Measurements from ENCODE around the gene IQCB1. TPM values are rescaled to one million over a fixed set of nuclear protein-coding genes. Genes with fewer than 3 reads are reported as not detected.

Gene IQCB1
- polyA plus RNA-seq, 1 of the 3 experiments (the other 2 are of a cell fraction), result 10.4 TPM

GRCh38 chr3:121844892-121845291 lies 10.0 kb upstream of the IQCB1 start:
- Histone ChIP-seq H3K4me2 (no peak overlapping the region), H3F3A (replicated peaks; ENCODE audit: insufficient read depth) (no peaks in the 10 kb centered on the region), H3K4me1 (ENCODE audit: control insufficient read depth in 1 of 2, insufficient read depth in 2 of 2, low read depth in 1 of 2, low read length in 1 of 2) (no peaks in the 10 kb centered on the region), H3K4me3 (ENCODE audit: low read depth in 2 of 2, low read length in 1 of 2) (no peak overlapping the region), H3K27me3 (ENCODE audit: insufficient read depth) (no peaks in the 10 kb centered on the region), H4K20me1 (ENCODE audit: insufficient read depth) (no peaks in the 10 kb centered on the region), H2AFZ (ENCODE audit: low read depth) (no peak overlapping the region), H3K9ac (no peak overlapping the region), H3K9me3 (no peaks in the 10 kb centered on the region), H3K36me3 (replicated peaks in 1 of 2; ENCODE audit: control insufficient read depth in 1 of 2, insufficient read depth in 2 of 2, low read length in 1 of 2) (no peaks in the 10 kb centered on the region), H3K79me2 (ENCODE audit: insufficient read depth) (no peaks in the 10 kb centered on the region), H3K9me2 (no peaks in the 10 kb centered on the region), H3K27ac (ENCODE audit: low read depth in 2 of 2, low read length in 1 of 2) (no peak overlapping the region)
- ChIA-PET CTCF (no interaction called here), POLR2A (no interaction called here)
- 92% methylated on average over 7 of the region's 7 CpGs for WGBS (ENCODE audit: low lambda C conversion rate)
- no peak for TF ChIP-seq TCF12 (IDR thresholded peaks at IDR 0.05)
- TF ChIP-seq USF2 (IDR thresholded peaks at IDR 0.05; ENCODE audit: borderline replicate concordance, low read depth, low read length), result no peak
- no peak for TF ChIP-seq TAF1 (IDR thresholded peaks at IDR 0.05; ENCODE audit: borderline replicate concordance, low read depth, low read length)
- TF ChIP-seq JUND (IDR thresholded peaks at IDR 0.05), result no peak
- TF ChIP-seq TEAD4 (IDR thresholded peaks at IDR 0.05; ENCODE audit: borderline replicate concordance, insufficient read depth), result no peak
- DNase-seq, result no peak

DNA sequence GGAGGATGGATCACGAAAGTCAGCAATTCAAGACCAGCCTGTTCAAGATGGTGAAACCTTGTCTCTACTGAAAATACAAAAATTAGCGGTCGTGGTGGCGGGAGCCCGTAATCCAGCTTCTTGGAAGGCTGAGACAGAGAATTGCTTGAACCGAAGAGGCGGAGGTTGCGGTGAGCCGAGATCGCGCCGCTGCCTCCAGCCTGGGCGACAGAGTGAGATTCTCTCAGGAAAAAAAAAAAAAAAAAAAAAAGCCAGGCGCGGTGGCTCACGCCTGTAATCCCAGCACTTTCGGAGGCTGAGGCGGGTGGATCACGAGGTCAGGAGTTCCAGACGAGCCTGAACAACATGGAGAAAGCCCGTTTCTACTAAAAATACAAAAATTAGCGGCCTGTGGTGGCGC lies 5.1 kb upstream of the IQCB1 start:
- H3K27me3 ChIP-seq (ENCODE audit: insufficient read depth), result no peaks in the 10 kb centered on the region
- ChIA-PET POLR2A (no interaction called here), CTCF (no interaction called here)
- no peak for DNase-seq
- no peaks in the 10 kb centered on the region for H3F3A ChIP-seq (replicated peaks; ENCODE audit: insufficient read depth)
- no peaks in the 10 kb centered on the region for H3K36me3 ChIP-seq (replicated peaks in 1 of 2; ENCODE audit: control insufficient read depth in 1 of 2, insufficient read depth in 2 of 2, low read length in 1 of 2)
- WGBS (ENCODE audit: low lambda C conversion rate), result 91% methylated on average over 23 of the region's 23 CpGs
- no peak overlapping the region for H3K4me3 ChIP-seq (ENCODE audit: low read depth in 2 of 2, low read length in 1 of 2)
- H3K9me3 ChIP-seq, result no peaks in the 10 kb centered on the region
- no peaks in the 10 kb centered on the region for H3K9me2 ChIP-seq
- no peak overlapping the region for H3K4me2 ChIP-seq
- H4K20me1 ChIP-seq (ENCODE audit: insufficient read depth), result no peaks in the 10 kb centered on the region
- TF ChIP-seq NFIC (IDR thresholded peaks at IDR 0.05; ENCODE audit: borderline replicate concordance) (no peak), CTCF (IDR thresholded peaks at IDR 0.05) (no peak)
- no peak overlapping the region for H3K27ac ChIP-seq (ENCODE audit: low read depth in 2 of 2, low read length in 1 of 2)
- H3K9ac ChIP-seq, result no peak overlapping the region
- peaks cover 0 to 5% of the 10 kb centered on the region in 2 experiments; a peak in 2 of 4 replicates for H3K4me1 ChIP-seq (ENCODE audit: control insufficient read depth in 1 of 2, insufficient read depth in 2 of 2, low read depth in 1 of 2, low read length in 1 of 2)
- no peaks in the 10 kb centered on the region for H3K79me2 ChIP-seq (ENCODE audit: insufficient read depth)
- no peak overlapping the region for H2AFZ ChIP-seq (ENCODE audit: low read depth)

DNA sequence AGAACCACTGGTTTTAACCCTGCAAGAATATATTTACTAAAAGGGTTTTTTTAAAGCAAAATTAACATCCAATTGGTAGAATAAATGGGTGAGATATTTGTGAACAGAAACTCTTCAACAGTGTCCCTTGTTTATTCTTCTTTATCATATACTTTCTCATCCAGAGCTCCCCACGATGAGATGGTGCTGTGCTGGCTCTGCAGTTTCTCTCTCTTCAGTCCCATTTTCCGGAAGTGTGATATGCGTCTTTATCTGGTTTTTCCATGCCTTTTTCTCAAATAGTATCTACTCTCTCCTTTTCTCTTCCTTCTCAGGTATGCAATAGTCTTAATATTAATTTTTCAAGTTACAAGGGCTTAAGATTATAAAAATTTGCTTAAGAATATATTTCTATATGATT lies 1.6 kb upstream of the IQCB1 start:
- H3K9me3 ChIP-seq, result no peaks in the 10 kb centered on the region
- WGBS (ENCODE audit: low lambda C conversion rate), result 82% methylated on average over 3 of the region's 3 CpGs
- ChIA-PET POLR2A (no interaction called here), CTCF (no interaction called here)
- H3K4me2 ChIP-seq, result no peak overlapping the region
- peaks cover 14% of the 10 kb centered on the region for H3K79me2 ChIP-seq (ENCODE audit: insufficient read depth)
- no peak overlapping the region for H3K4me3 ChIP-seq (ENCODE audit: low read depth in 2 of 2, low read length in 1 of 2)
- H4K20me1 ChIP-seq (ENCODE audit: insufficient read depth), result no peaks in the 10 kb centered on the region
- no peaks in the 10 kb centered on the region for H3F3A ChIP-seq (replicated peaks; ENCODE audit: insufficient read depth)
- no peak overlapping the region for H2AFZ ChIP-seq (ENCODE audit: low read depth)
- no peak for DNase-seq
- TF ChIP-seq SIN3A (IDR thresholded peaks at IDR 0.05; ENCODE audit: borderline replicate concordance, low read depth, low read length) (no peak), FOXJ3 (CRISPR knock-in tag; IDR thresholded peaks at IDR 0.05) (no peak), TEAD4 (IDR thresholded peaks at IDR 0.05; ENCODE audit: borderline replicate concordance, insufficient read depth) (no peak), USF2 (IDR thresholded peaks at IDR 0.05; ENCODE audit: borderline replicate concordance, low read depth, low read length) (no peak), FOXM1 (IDR thresholded peaks at IDR 0.05; ENCODE audit: low read depth) (no peak), MEF2A (IDR thresholded peaks at IDR 0.05; ENCODE audit: borderline replicate concordance, low read depth) (no peak), RXRA (IDR thresholded peaks at IDR 0.05; ENCODE audit: borderline replicate concordance, low read depth) (no peak), ZBTB33 (IDR thresholded peaks at IDR 0.05; ENCODE audit: borderline replicate concordance, low read depth) (no peak), YY1 (IDR thresholded peaks at IDR 0.05; ENCODE audit: low read depth) (no peak), NRF1 (IDR thresholded peaks at IDR 0.05; ENCODE audit: low read depth, low read length) (no peak)
- peaks cover 0 to 7% of the 10 kb centered on the region in 2 experiments; a peak in 2 of 4 replicates for H3K4me1 ChIP-seq (ENCODE audit: control insufficient read depth in 1 of 2, insufficient read depth in 2 of 2, low read depth in 1 of 2, low read length in 1 of 2)
- no peaks in the 10 kb centered on the region for H3K9me2 ChIP-seq
- peaks cover 9% of the 10 kb centered on the region in 2 experiments for H3K36me3 ChIP-seq (replicated peaks in 1 of 2; ENCODE audit: control insufficient read depth in 1 of 2, insufficient read depth in 2 of 2, low read length in 1 of 2)
- H3K27me3 ChIP-seq (ENCODE audit: insufficient read depth), result no peaks in the 10 kb centered on the region
- no peak overlapping the region for H3K27ac ChIP-seq (ENCODE audit: low read depth in 2 of 2, low read length in 1 of 2)
- no peak overlapping the region for H3K9ac ChIP-seq

All from SK-N-SH (cell line).